ENCODE results near the gene MGP. TPM values are rescaled to one million over a fixed set of nuclear protein-coding genes. Genes with fewer than 3 reads are reported as not detected.

Gene MGP
- total and polyA plus RNA-seq, 2 of the 8 experiments (the other 6 are each of a cell fraction or from before 2014, with no cell fraction given): not detected

DNA sequence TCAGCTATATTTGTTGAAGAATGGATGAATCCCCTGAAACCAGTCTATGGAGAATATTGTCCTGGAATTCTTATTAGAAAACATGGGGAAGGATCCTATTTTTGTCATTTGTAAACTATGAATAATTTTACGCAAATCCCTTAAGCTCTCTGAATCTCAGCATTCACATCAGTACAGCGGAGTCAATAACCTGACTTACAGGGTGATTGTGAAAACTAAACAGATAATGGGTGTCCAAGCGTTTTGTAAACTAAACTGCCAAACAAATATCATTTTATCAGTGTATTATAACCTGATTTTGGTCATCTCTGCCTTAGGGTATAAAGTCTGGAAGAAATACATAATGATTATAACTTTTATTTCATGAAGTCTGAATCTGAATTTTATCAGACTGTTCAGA is 52.3 kb downstream of the MGP start (continued):
- TF ChIP-seq, protein P1, sequence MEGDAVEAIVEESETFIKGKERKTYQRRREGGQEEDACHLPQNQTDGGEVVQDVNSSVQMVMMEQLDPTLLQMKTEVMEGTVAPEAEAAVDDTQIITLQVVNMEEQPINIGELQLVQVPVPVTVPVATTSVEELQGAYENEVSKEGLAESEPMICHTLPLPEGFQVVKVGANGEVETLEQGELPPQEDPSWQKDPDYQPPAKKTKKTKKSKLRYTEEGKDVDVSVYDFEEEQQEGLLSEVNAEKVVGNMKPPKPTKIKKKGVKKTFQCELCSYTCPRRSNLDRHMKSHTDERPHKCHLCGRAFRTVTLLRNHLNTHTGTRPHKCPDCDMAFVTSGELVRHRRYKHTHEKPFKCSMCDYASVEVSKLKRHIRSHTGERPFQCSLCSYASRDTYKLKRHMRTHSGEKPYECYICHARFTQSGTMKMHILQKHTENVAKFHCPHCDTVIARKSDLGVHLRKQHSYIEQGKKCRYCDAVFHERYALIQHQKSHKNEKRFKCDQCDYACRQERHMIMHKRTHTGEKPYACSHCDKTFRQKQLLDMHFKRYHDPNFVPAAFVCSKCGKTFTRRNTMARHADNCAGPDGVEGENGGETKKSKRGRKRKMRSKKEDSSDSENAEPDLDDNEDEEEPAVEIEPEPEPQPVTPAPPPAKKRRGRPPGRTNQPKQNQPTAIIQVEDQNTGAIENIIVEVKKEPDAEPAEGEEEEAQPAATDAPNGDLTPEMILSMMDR (IDR thresholded peaks at IDR 0.05; ENCODE audit: control extremely low read depth in 1 of 3, insufficient read depth in 1 of 3, low read depth in 1 of 3, low read length in 3 of 3): no peak
- TF ChIP-seq FOSL1 (IDR thresholded peaks at IDR 0.05; ENCODE audit: insufficient read depth, low read depth, low read length) (no peak), RAD21 (IDR thresholded peaks at IDR 0.05 in 1 of 2, conservative IDR thresholded peaks at IDR 0.05 in 1 of 2; ENCODE audit: low read depth in 2 of 2, low read length in 2 of 2) (no peak)
- TF ChIP-seq, protein P2, sequence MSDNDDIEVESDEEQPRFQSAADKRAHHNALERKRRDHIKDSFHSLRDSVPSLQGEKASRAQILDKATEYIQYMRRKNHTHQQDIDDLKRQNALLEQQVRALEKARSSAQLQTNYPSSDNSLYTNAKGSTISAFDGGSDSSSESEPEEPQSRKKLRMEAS (IDR thresholded peaks at IDR 0.05): no peak

Other genes with a start within 250 kb of the MGP start
- 2.5 and 3.2 TPM in 2 replicates for gene GUCY2C, start 189.3 kb downstream of the MGP start, total RNA-seq (2021; fragmentation: NEBNext Ultra II Directional; extraction: Animal tissue kit (Norgen Biotek cat#: 25700))
- 1.1 and 1.9 TPM in 2 replicates for gene GUCY2C, start 189.3 kb downstream of the MGP start, polyA plus RNA-seq (2011; rRNA removed)
- gene WBP11, start 82.4 kb downstream of the MGP start, total RNA-seq (2021; fragmentation: NEBNext Ultra II Directional; extraction: Animal tissue kit (Norgen Biotek cat#: 25700)): 122 and 134 TPM in 2 replicates
- 22.1 and 24.0 TPM in 2 replicates for gene WBP11, start 82.4 kb downstream of the MGP start, polyA plus RNA-seq (2011; rRNA removed)
- gene C12orf60, start 82.2 kb downstream of the MGP start, total RNA-seq (2021; fragmentation: NEBNext Ultra II Directional; extraction: Animal tissue kit (Norgen Biotek cat#: 25700)): 1.2 and 1.5 TPM in 2 replicates
- 0.91 and 1.2 TPM in 2 replicates for gene C12orf60, start 82.2 kb downstream of the MGP start, polyA plus RNA-seq (2011; rRNA removed)
- gene SMCO3, start 71.7 kb downstream of the MGP start, total RNA-seq (2021; fragmentation: NEBNext Ultra II Directional; extraction: Animal tissue kit (Norgen Biotek cat#: 25700)): not detected in 2 replicates
- gene SMCO3, start 71.7 kb downstream of the MGP start, polyA plus RNA-seq (2011; rRNA removed): not detected in 2 replicates
- gene ART4, start 42.3 kb downstream of the MGP start, total RNA-seq (2021; fragmentation: NEBNext Ultra II Directional; extraction: Animal tissue kit (Norgen Biotek cat#: 25700)): not detected in 2 replicates
- not detected in 2 replicates for gene ART4, start 42.3 kb downstream of the MGP start, polyA plus RNA-seq (2011; rRNA removed)
- not detected in 2 replicates for gene ERP27, start 52.7 kb upstream of the MGP start, total RNA-seq (2021; fragmentation: NEBNext Ultra II Directional; extraction: Animal tissue kit (Norgen Biotek cat#: 25700))
- gene ERP27, start 52.7 kb upstream of the MGP start, polyA plus RNA-seq (2011; rRNA removed): not detected in 2 replicates
- 0.48 and 0.82 TPM in 2 replicates for gene ARHGDIB, start 75.7 kb upstream of the MGP start, total RNA-seq (2021; fragmentation: NEBNext Ultra II Directional; extraction: Animal tissue kit (Norgen Biotek cat#: 25700))
- 0.55 and 1.3 TPM in 2 replicates for gene ARHGDIB, start 75.7 kb upstream of the MGP start, polyA plus RNA-seq (2011; rRNA removed)
- not detected in 2 replicates for gene PDE6H, start 87.2 kb upstream of the MGP start, total RNA-seq (2021; fragmentation: NEBNext Ultra II Directional; extraction: Animal tissue kit (Norgen Biotek cat#: 25700))
- gene PDE6H, start 87.2 kb upstream of the MGP start, polyA plus RNA-seq (2011; rRNA removed): not detected in 2 replicates

All from H1 (cell line).